ENCODE measurements around the gene CSNK1G3. TPM values are rescaled to one million over a fixed set of nuclear protein-coding genes. Genes with fewer than 3 reads are reported as not detected.

Gene CSNK1G3
- total and polyA plus RNA-seq, 2 of the 4 experiments (the other 2 are of a cell fraction): 16.4 to 26.2 TPM

DNA sequence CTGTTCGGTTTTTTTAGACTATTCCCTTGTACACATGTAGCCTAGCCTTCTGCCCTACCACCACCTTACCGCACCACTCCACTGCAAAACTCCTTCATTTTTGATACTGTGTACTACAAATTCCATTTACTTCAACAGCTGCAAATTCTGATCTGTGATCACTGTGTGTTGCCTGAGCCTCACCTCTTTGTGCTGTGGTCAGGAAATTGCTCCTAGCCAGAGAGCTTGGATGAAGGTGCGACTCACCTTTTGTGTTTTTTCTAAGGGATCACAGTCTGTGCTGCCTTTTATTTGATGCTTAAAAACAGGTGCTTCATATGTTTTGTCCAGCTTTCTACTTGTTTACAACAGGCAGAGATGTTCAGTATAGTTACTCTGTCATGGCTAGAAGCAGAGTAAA, 31.5 kb downstream of the CSNK1G3 start:
- Histone ChIP-seq H3K36me3 (ENCODE audit: control insufficient read depth, insufficient read depth, low read length) (no peaks in the 10 kb centered on the region), H3K27me3 (ENCODE audit: control insufficient read depth, insufficient read depth, low read length) (no peaks in the 10 kb centered on the region), H3K9ac (ENCODE audit: low read depth, low read length) (no peak overlapping the region), H4K5ac (ENCODE audit: low read depth, low read length) (no peak overlapping the region), H3K9me3 (ENCODE audit: control insufficient read depth, insufficient read depth, low read length) (no peaks in the 10 kb centered on the region), H2BK20ac (ENCODE audit: low read depth, low read length) (no peak overlapping the region), H4K91ac (ENCODE audit: insufficient read depth, low read depth, low read length) (no peak overlapping the region), H3K18ac (ENCODE audit: low read depth, low read length) (no peak overlapping the region), H2BK120ac (ENCODE audit: low read depth, low read length) (no peak overlapping the region), H3K4me3 (ENCODE audit: insufficient read depth, low read depth, low read length) (no peak overlapping the region), H3K23ac (ENCODE audit: low read depth, low read length) (no peak overlapping the region), H3K79me1 (ENCODE audit: low read depth in 1 of 2, low read length in 2 of 2) (peaks cover 17 to 38% of the 10 kb centered on the region in 2 experiments), H4K20me1 (ENCODE audit: insufficient read depth, low read length) (peaks cover 25% of the 10 kb centered on the region), H3K9me1 (ENCODE audit: insufficient read depth, low read length) (peaks cover 3% of the 10 kb centered on the region; the same call in 1 of the 2 replicates), H2AK5ac (ENCODE audit: low read depth, low read length) (no peak overlapping the region), H2BK5ac (ENCODE audit: low read depth, low read length, poor library complexity, severe bottlenecking) (no peak overlapping the region), H2BK15ac (ENCODE audit: low read depth, low read length) (no peak overlapping the region), H3K4ac (ENCODE audit: low read depth, low read length) (no peak overlapping the region), H2AK9ac (replicated peaks; ENCODE audit: low read depth, low read length, poor library complexity) (no peak overlapping the region), H3K56ac (ENCODE audit: extremely low read depth, insufficient read depth, low read length) (no peak overlapping the region), H3K14ac (replicated peaks; ENCODE audit: low read depth, low read length) (no peak overlapping the region), H4K8ac (ENCODE audit: low read depth in 2 of 2, low read length in 2 of 2) (no peak overlapping the region), H3K27ac (ENCODE audit: insufficient read depth, low read length) (no peak overlapping the region), H3K4me2 (ENCODE audit: low read depth, low read length) (no peak overlapping the region), H2AFZ (replicated peaks; ENCODE audit: low read length, poor library complexity) (no peak overlapping the region), H3K4me1 (ENCODE audit: control insufficient read depth, insufficient read depth, low read length) (peaks cover 2% of the 10 kb centered on the region; the same call in 1 of the 2 replicates)
- TF ChIP-seq BHLHE40 (IDR thresholded peaks at IDR 0.05; ENCODE audit: low read depth, low read length): no peak
- no peak for TF ChIP-seq CHD1 (IDR thresholded peaks at IDR 0.05; ENCODE audit: low read depth, low read length)
- TF ChIP-seq CEBPB (IDR thresholded peaks at IDR 0.05; ENCODE audit: low read depth, low read length): no peak
- TF ChIP-seq MAZ (IDR thresholded peaks at IDR 0.05; ENCODE audit: borderline replicate concordance, low read depth, low read length): no peak
- TF ChIP-seq, protein P1, sequence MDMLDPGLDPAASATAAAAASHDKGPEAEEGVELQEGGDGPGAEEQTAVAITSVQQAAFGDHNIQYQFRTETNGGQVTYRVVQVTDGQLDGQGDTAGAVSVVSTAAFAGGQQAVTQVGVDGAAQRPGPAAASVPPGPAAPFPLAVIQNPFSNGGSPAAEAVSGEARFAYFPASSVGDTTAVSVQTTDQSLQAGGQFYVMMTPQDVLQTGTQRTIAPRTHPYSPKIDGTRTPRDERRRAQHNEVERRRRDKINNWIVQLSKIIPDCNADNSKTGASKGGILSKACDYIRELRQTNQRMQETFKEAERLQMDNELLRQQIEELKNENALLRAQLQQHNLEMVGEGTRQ (IDR thresholded peaks at IDR 0.05; ENCODE audit: low read depth, low read length): no peak
- TF ChIP-seq RAD21 (IDR thresholded peaks at IDR 0.05; ENCODE audit: low read length): no peak
- TF ChIP-seq MAFK (IDR thresholded peaks at IDR 0.05; ENCODE audit: low read depth, low read length): no peak
- TF ChIP-seq MXI1 (IDR thresholded peaks at IDR 0.05; ENCODE audit: borderline replicate concordance, low read depth, low read length): no peak
- TF ChIP-seq, protein P2, sequence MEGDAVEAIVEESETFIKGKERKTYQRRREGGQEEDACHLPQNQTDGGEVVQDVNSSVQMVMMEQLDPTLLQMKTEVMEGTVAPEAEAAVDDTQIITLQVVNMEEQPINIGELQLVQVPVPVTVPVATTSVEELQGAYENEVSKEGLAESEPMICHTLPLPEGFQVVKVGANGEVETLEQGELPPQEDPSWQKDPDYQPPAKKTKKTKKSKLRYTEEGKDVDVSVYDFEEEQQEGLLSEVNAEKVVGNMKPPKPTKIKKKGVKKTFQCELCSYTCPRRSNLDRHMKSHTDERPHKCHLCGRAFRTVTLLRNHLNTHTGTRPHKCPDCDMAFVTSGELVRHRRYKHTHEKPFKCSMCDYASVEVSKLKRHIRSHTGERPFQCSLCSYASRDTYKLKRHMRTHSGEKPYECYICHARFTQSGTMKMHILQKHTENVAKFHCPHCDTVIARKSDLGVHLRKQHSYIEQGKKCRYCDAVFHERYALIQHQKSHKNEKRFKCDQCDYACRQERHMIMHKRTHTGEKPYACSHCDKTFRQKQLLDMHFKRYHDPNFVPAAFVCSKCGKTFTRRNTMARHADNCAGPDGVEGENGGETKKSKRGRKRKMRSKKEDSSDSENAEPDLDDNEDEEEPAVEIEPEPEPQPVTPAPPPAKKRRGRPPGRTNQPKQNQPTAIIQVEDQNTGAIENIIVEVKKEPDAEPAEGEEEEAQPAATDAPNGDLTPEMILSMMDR (conservative IDR thresholded peaks at IDR 0.05; ENCODE audit: low read depth, low read length): no peak
- TF ChIP-seq FOS (IDR thresholded peaks at IDR 0.05; ENCODE audit: low read depth, low read length): no peak
- TF ChIP-seq RFX5 (IDR thresholded peaks at IDR 0.05; ENCODE audit: low read depth, low read length): no peak
- TF ChIP-seq POLR2A (IDR thresholded peaks at IDR 0.05; ENCODE audit: low read depth, low read length): no peak
- TF ChIP-seq NFE2L2 (IDR thresholded peaks at IDR 0.05; ENCODE audit: low read depth, low read length): no peak
- TF ChIP-seq SMC3 (IDR thresholded peaks at IDR 0.05; ENCODE audit: low read depth, low read length): no peak
- no peak for TF ChIP-seq RCOR1 (IDR thresholded peaks at IDR 0.05; ENCODE audit: insufficient replicate concordance, low read length)
- DNase-seq: no peak
- ATAC-seq (ENCODE audit: low read depth): no peak
- no TSS peak for BruUV-seq (replicated peaks)
- intact Hi-C loops (cut with micrococcal nuclease) (no loop called here), dilution Hi-C loops (cut with HindIII; ENCODE audit: low sequenced_read_pairs, unreplicated experiment) (no loop called here), in situ Hi-C loops (cut with MboI; ENCODE audit: low sequenced_read_pairs) (no loop called here)
- CTCF ChIA-PET: interaction anchor here (0.6 to 1.6 kb wide), 3 partner anchors 9 to 25 kb away, joined by 3 to 4 read pairs (median 3); no protein-coding TSS in a partner anchor
- POLR2A ChIA-PET (ENCODE audit: unreplicated experiment): no interaction called here
- WGBS, 2 experiments (ENCODE audit: extremely low coverage in 2 of 2, insufficient read length in 1 of 2): 100% methylated on average over 1 of the region's 3 CpGs; no CpG with 5 or more reads in 1 of the 2 experiments

All from IMR-90 (cell line).